Activated T-cell treated with anti-CD3 and anti-CD28 coated beads, Interleukin-2, amount 50 U/mL, for 4 hours (primary cell): ENCODE measurements around the gene SENP1. TPM values are rescaled to one million over a fixed set of nuclear protein-coding genes. Genes with fewer than 3 reads are reported as not detected.

Experiments used
- ATAC-seq, 2 donors: fragments of 200-7000 bp; cut with Tn5 transposase; one replicate each; pipeline ENCODE4 v1.10.0; 2021
- DNase-seq: peaks from one replicate; pipeline ENCODE4 v3.0.0-alpha.2; 2020
- H3K27me3 Mint-ChIP-seq: one replicate; pipeline ENCODE4 v1.8.0; 2021; ENCODE audit warnings: low read depth, mixed read lengths
- H3K36me3 Mint-ChIP-seq: one replicate; pipeline ENCODE4 v1.8.0; 2022; ENCODE audit warnings: mixed read lengths; ENCODE audit not compliant: insufficient read depth
- H3K4me1 Mint-ChIP-seq: one replicate; pipeline ENCODE4 v1.8.0; 2021; ENCODE audit warnings: low read depth, mixed read lengths
- H3K4me3 Mint-ChIP-seq: one replicate; pipeline ENCODE4 v1.8.0; 2021; ENCODE audit warnings: mild to moderate bottlenecking, moderate library complexity, mixed read lengths
- H3K9me3 Mint-ChIP-seq: one replicate; pipeline ENCODE4 v1.8.0; 2021; ENCODE audit warnings: mixed read lengths
- total RNA-seq, 3 donors: library from RNA; stranded (reverse); gene quantifications; one replicate each; pipeline ENCODE4 v1.2.1, GENCODE V29; 2021

The SENP1 gene
- total RNA-seq, 3 donors from 2014 or later, result 44.3 to 54.0 (median 46.5) TPM

DNA sequence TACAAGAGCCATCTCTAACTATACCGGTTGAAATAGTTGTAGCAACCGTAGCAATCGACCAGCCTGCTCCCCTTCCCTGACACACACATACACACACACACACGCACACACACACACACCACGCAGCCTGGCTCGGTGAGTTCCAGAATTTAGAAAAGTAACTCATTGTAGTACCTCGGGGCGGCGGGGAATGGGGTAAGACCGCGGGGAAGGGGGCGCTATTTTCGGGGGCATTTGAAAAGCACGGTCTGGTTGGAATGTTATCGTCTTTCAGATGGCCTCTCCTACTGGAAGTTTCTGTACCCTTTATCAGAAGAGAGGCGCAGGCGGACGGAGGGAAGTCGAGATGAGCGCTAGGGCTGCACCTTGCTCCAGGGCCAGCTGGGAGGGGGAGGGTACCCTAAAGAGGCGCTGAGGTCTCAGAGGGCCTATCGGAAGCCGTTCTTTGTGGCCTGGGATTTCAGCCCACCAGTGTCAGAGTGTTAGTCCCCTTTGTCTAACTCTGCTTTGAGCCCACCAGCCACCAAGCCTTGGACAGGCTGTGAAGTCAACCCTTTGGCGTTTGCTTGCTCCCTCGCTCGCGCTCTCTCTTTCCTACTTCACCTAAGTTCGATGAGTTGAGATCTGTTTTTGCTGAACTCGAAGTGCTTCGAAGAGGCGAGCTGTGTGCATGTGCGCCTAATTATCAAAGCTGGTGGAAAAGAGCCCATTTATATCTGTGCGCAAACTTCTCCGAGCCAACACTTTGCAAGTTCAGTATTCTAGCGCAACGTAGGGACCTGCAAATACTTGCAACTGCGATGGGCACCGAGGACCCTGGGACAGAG lies 102.4 kb downstream of the SENP1 start:
- peaks cover 85% of the 10 kb centered on the region for H3K27me3 Mint-ChIP-seq

DNA sequence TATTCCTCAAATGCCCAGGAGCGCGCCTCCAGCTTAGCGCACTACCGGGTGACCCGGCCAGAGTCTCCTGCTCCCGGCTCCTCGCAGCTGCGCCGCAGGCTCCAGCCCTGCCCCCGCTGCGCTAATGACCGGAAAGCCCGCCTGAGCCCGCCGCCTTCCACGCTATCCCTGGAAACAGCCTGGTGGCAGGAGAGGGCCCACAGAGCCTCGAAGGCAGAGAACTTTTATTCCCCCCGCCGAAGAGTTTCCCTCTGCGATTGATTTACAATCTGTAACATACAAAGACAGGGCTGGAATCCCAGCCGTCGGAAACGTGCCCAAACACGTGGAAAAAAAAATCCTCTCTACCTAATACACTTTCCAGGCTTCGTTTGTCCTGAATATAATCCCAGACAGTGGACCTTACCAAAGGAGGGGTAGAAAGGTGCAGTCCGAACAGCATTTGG lies 103.1 kb downstream of the SENP1 start:
- Mint-ChIP-seq H3K27me3 (peaks cover 85% of the 10 kb centered on the region), H3K4me3 (peak overlapping the region; percentile 60), H3K9me3 (no peaks in the 10 kb centered on the region), H3K36me3 (no peaks in the 10 kb centered on the region), H3K4me1 (peaks cover 35% of the 10 kb centered on the region)
- DNase-seq (no peak), ATAC-seq (no peak)

More for the DNA sequence above, 102.4 kb downstream of the SENP1 start:
- ATAC-seq (peak; percentile 12 to 21), DNase-seq (no peak)
- Mint-ChIP-seq H3K4me3 (peak overlapping the region; percentile 60), H3K36me3 (no peaks in the 10 kb centered on the region), H3K9me3 (no peaks in the 10 kb centered on the region), H3K4me1 (peaks cover 35% of the 10 kb centered on the region)

DNA sequence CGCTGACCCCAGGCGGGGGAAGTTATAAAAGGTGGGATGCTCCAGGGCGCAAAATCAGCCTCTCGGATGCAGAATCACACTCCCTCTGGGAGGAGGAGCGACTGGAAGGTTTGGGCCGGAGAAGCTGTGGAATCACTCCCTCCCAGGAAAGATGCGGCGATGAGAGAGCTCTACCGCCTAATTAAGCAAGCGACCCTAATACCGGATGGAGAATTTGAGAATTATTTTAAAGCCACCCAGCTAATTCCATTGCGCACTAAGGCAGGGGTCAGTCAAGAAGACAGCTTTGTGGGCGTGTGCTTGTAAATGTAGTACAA lies 103.5 kb downstream of the SENP1 start:
- DNase-seq (no peak), ATAC-seq (no peak)
- Mint-ChIP-seq H3K4me3 (peak overlapping the region; percentile 75), H3K36me3 (no peaks in the 10 kb centered on the region), H3K9me3 (no peaks in the 10 kb centered on the region), H3K4me1 (peaks cover 35% of the 10 kb centered on the region), H3K27me3 (peaks cover 86% of the 10 kb centered on the region)

- Mint-ChIP-seq H3K27me3 (peaks cover 82% of the 10 kb centered on the region), H3K36me3 (no peaks in the 10 kb centered on the region), H3K9me3 (no peaks in the 10 kb centered on the region), H3K4me3 (peak overlapping the region; percentile 75), H3K4me1 (peaks cover 35% of the 10 kb centered on the region)
- no peak for DNase-seq
- ATAC-seq, result peak; percentile 26 to 32
Observed at GRCh38 chr12:48001505-48002413, 104.1 kb downstream of the SENP1 start.

DNA sequence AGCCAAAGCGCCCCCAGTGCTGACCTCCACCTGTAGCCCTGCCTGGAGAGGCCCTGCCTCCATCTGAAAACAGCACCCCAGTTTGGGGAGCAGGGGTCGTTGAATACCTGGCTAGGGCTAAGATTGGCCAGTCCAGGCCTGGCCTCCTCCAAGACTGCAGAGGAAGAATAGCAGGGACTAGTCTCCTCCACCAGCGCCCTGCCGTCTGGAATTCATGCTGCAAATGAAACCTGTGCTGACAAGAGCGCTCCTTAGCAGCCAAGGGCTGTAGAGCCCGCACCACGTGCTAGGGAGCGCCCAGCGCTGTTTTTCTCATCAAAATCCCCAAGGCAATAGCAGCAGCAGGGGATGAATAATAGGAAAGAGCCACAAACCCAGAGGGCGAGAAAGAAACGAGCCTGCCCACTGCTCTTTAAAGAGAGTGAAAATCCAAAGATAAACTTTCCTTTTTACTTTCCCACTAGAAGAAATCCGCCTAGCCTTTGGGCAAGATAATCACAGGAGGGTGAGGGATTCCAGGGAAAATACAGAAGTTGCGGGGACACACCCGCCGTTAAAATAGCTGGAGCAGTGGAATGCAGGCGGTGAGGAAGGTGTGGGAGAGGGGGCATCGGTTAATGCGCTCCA lies 104.9 kb downstream of the SENP1 start:
- H3K4me1 Mint-ChIP-seq, result peaks cover 35% of the 10 kb centered on the region
- H3K4me3 Mint-ChIP-seq, result peak overlapping the region; percentile 75
- DNase-seq (no peak), ATAC-seq (no peak)
- no peaks in the 10 kb centered on the region for H3K36me3 Mint-ChIP-seq
- H3K9me3 Mint-ChIP-seq, result no peaks in the 10 kb centered on the region
- peaks cover 83% of the 10 kb centered on the region for H3K27me3 Mint-ChIP-seq

DNA sequence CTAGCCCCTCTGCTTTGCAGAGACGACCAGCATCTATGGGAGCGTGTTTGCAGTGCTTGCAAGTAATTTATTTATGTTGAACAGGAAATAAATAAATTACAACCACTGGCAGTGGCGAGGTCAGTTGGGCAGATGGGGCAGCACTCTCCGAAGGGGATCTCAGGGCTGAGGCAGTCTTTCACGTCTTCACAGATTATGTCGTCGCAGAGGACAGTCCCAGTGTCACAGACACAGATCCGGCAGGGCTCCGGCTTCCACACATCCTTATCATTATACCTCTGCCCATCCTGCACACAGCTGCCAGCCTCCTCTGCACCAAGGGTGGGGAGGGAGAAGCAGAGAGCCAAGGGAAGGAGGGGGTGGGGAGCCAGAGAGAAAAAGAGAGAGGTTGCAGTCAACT lies 106.1 kb downstream of the SENP1 start:
- DNase-seq (no peak), ATAC-seq (no peak)
- Mint-ChIP-seq H3K36me3 (no peaks in the 10 kb centered on the region), H3K4me1 (peaks cover 31% of the 10 kb centered on the region), H3K9me3 (no peaks in the 10 kb centered on the region), H3K4me3 (no peak overlapping the region), H3K27me3 (peaks cover 81% of the 10 kb centered on the region)

- H3K36me3 Mint-ChIP-seq, result no peaks in the 10 kb centered on the region
- peaks cover 13% of the 10 kb centered on the region for H3K4me1 Mint-ChIP-seq
- peaks cover 71% of the 10 kb centered on the region for H3K27me3 Mint-ChIP-seq
- ATAC-seq, result no peak
- H3K9me3 Mint-ChIP-seq, result no peaks in the 10 kb centered on the region
- no peak overlapping the region for H3K4me3 Mint-ChIP-seq
- DNase-seq, result no peak
Observed at GRCh38 chr12:47997321-47997720, 108.6 kb downstream of the SENP1 start.

GRCh38 chr12:47995981-47996401 lies 109.9 kb downstream of the SENP1 start:
- no peak for ATAC-seq
- no peaks in the 10 kb centered on the region for H3K36me3 Mint-ChIP-seq
- H3K27me3 Mint-ChIP-seq, result peaks cover 59% of the 10 kb centered on the region
- H3K9me3 Mint-ChIP-seq, result no peaks in the 10 kb centered on the region
- H3K4me3 Mint-ChIP-seq, result no peak overlapping the region
- no peak for DNase-seq
- H3K4me1 Mint-ChIP-seq, result peaks cover 1% of the 10 kb centered on the region

GRCh38 chr12:47993491-47993890 lies 112.4 kb downstream of the SENP1 start:
- ATAC-seq, result no peak
- peaks cover 21% of the 10 kb centered on the region for H3K4me1 Mint-ChIP-seq
- H3K36me3 Mint-ChIP-seq, result no peaks in the 10 kb centered on the region
- H3K9me3 Mint-ChIP-seq, result no peaks in the 10 kb centered on the region
- no peak overlapping the region for H3K4me3 Mint-ChIP-seq
- no peak for DNase-seq
- peaks cover 36% of the 10 kb centered on the region for H3K27me3 Mint-ChIP-seq

Other genes with a start within 250 kb of the SENP1 start
- 10 to 100 TPM; 83.5 to 95.1 (median 87.3) TPM for gene VDR, start 201.1 kb downstream of the SENP1 start, total RNA-seq
- gene TMEM106C, start 142.5 kb downstream of the SENP1 start, total RNA-seq, result 10 to 100 TPM; 60.7 to 72.8 (median 63.1) TPM
- under 1 TPM in 1 of 3 donors, not detected in 2; 0.08 TPM for gene COL2A1, start 101.6 kb downstream of the SENP1 start, total RNA-seq
- gene PFKM, start 13.3 kb upstream of the SENP1 start, total RNA-seq, result 10 to 100 TPM; 66.0 to 79.0 (median 70.7) TPM
- gene ASB8, start 51.4 kb upstream of the SENP1 start, total RNA-seq, result 10 to 100 TPM; 28.2 to 34.4 (median 32.8) TPM
- gene CCDC184, start 77.6 kb upstream of the SENP1 start, total RNA-seq, result under 1 TPM; 0.22 to 0.61 (median 0.34) TPM
- not detected for gene OR10AD1, start 97.2 kb upstream of the SENP1 start, total RNA-seq
- 1 to 10 TPM; 4.3 to 8.3 (median 7.3) TPM for gene ZNF641, start 244.8 kb upstream of the SENP1 start, total RNA-seq